H9 (cell line): ENCODE data around the gene SMC4. TPM values are rescaled to one million over a fixed set of nuclear protein-coding genes. Genes with fewer than 3 reads are reported as not detected.

Experiments
- DNase-seq: peaks from one replicate; pipeline ENCODE4 v3.0.0-alpha.2; 2017
- H2AFZ ChIP-seq: one replicate; pipeline ENCODE4 v1.6.1; 2013; ENCODE audit warnings: mild to moderate bottlenecking, low read length, control low read depth, moderate library complexity
- H2AK5ac ChIP-seq: 2 replicates; pipeline ENCODE4 v1.6.1; 2013; ENCODE audit warnings: low read length, control low read depth, mixed read lengths; ENCODE audit not compliant: insufficient read length
- H2BK120ac ChIP-seq: one replicate; pipeline ENCODE4 v1.6.1; 2013; ENCODE audit warnings: low read depth, mild to moderate bottlenecking, low read length, control low read depth, inconsistent platforms; ENCODE audit not compliant: poor library complexity, severe bottlenecking
- H2BK12ac ChIP-seq: 2 replicates; pipeline ENCODE4 v1.6.1; 2013; ENCODE audit warnings: low read length, control low read depth, mixed read lengths, low read depth; ENCODE audit not compliant: insufficient read length
- H2BK15ac ChIP-seq: 2 replicates; pipeline ENCODE4 v1.6.1; 2013; ENCODE audit warnings: low read depth, low read length, control low read depth
- H2BK20ac ChIP-seq: one replicate; pipeline ENCODE4 v1.6.1; 2013; ENCODE audit warnings: low read depth, mild to moderate bottlenecking, low read length, control low read depth, inconsistent platforms; ENCODE audit not compliant: poor library complexity, severe bottlenecking
- H2BK5ac ChIP-seq: 2 replicates; pipeline ENCODE4 v1.6.1; 2013; ENCODE audit warnings: low read length, control low read depth, mixed read lengths; ENCODE audit not compliant: insufficient read length
- H3K14ac ChIP-seq: 2 replicates; pipeline ENCODE4 v1.6.1; 2013; ENCODE audit warnings: low read length, control low read depth; ENCODE audit not compliant: insufficient read depth
- H3K18ac ChIP-seq: 2 replicates; pipeline ENCODE4 v1.6.1; 2013; ENCODE audit warnings: low read depth, mild to moderate bottlenecking, mixed read lengths, low read length, control low read depth; ENCODE audit not compliant: insufficient read length
- H3K23ac ChIP-seq: 2 replicates; pipeline ENCODE4 v1.6.1; 2013; ENCODE audit warnings: low read length, control low read depth, mixed read lengths, low read depth; ENCODE audit not compliant: insufficient read length
- H3K23me2 ChIP-seq: 2 replicates; pipeline ENCODE4 v1.6.1; 2013; ENCODE audit warnings: low read depth, mild to moderate bottlenecking, mixed read lengths, low read length, control low read depth; ENCODE audit not compliant: insufficient read length, poor library complexity, severe bottlenecking
- H3K27ac ChIP-seq: 2 replicates; pipeline ENCODE4 v1.5.1; 2013; ENCODE audit warnings: low read length, control low read depth, mixed read lengths, low read depth; ENCODE audit not compliant: insufficient read length
- H3K27me3 ChIP-seq: 2 replicates; pipeline ENCODE4 v1.6.1; 2013; ENCODE audit warnings: low read length, control low read depth, inconsistent platforms; ENCODE audit not compliant: insufficient read depth
- H3K4ac ChIP-seq: 2 replicates; pipeline ENCODE4 v1.6.1; 2013; ENCODE audit warnings: low read depth, mild to moderate bottlenecking, control low read depth, inconsistent platforms, low read length, moderate library complexity
- H3K4me1 ChIP-seq: 2 replicates; pipeline ENCODE4 v1.6.1; 2013; ENCODE audit warnings: low read length, control low read depth, inconsistent platforms; ENCODE audit not compliant: insufficient read depth
- H3K4me2 ChIP-seq: 2 replicates; pipeline ENCODE4 v1.6.1; 2013; ENCODE audit warnings: low read length, control low read depth, mixed read lengths; ENCODE audit not compliant: insufficient read length, insufficient read depth
- H3K56ac ChIP-seq: 2 replicates; pipeline ENCODE4 v1.6.1; 2013; ENCODE audit warnings: low read depth, mild to moderate bottlenecking, mixed read lengths, low read length, control low read depth; ENCODE audit not compliant: insufficient read length
- H3K79me1 ChIP-seq: 2 replicates; pipeline ENCODE4 v1.6.1; 2013; ENCODE audit warnings: low read depth, mild to moderate bottlenecking, moderate library complexity, low read length, control low read depth, inconsistent platforms; ENCODE audit not compliant: insufficient read depth, poor library complexity, severe bottlenecking
- H3K79me2 ChIP-seq: 2 replicates; pipeline ENCODE4 v1.6.1; 2013; ENCODE audit warnings: low read length, control low read depth, inconsistent platforms; ENCODE audit not compliant: insufficient read depth
- H3K9ac ChIP-seq: 2 replicates; pipeline ENCODE4 v1.6.1; 2013; ENCODE audit warnings: low read length, control low read depth, mixed read lengths; ENCODE audit not compliant: insufficient read length; ENCODE audit errors: extremely low read depth
- H3K9me3 ChIP-seq: one replicate; pipeline ENCODE4 v1.6.1; 2013; ENCODE audit warnings: low read depth, low read length, inconsistent platforms; ENCODE audit not compliant: control insufficient read depth
- H3T11ph ChIP-seq: one replicate; pipeline ENCODE4 v1.6.1; 2013; ENCODE audit warnings: mild to moderate bottlenecking, low read length, control low read depth, inconsistent platforms
- H4K20me1 ChIP-seq: one replicate; pipeline ENCODE4 v1.6.1; 2013; ENCODE audit not compliant: control insufficient read depth, insufficient read length, insufficient read depth
- H4K5ac ChIP-seq: 2 replicates; pipeline ENCODE4 v1.6.1; 2013; ENCODE audit warnings: low read depth, mild to moderate bottlenecking, mixed read lengths, low read length, control low read depth; ENCODE audit not compliant: insufficient read length
- H4K8ac ChIP-seq: replicated peaks from 2 replicates; pipeline ENCODE4 v1.6.1; 2013; ENCODE audit warnings: low read length, control low read depth, mixed read lengths, low read depth; ENCODE audit not compliant: insufficient read length
- H4K91ac ChIP-seq: 2 replicates; pipeline ENCODE4 v1.6.1; 2013; ENCODE audit warnings: low read depth, mild to moderate bottlenecking, moderate library complexity, mixed read lengths, low read length, control low read depth; ENCODE audit not compliant: insufficient read length
- H3K27ac Mint-ChIP-seq, 3 experiments: 2 replicates in 2 of 3; 3 replicates in 1 of 3; pipeline ENCODE4 v1.8.0; 2020 to 2021; ENCODE audit warnings: mixed read lengths in 3 of 3, mild to moderate bottlenecking in 1 of 3, moderate library complexity in 1 of 3
- H3K27me3 Mint-ChIP-seq: 2 replicates; pipeline ENCODE4 v1.8.0; 2021; ENCODE audit warnings: low read depth, mild to moderate bottlenecking, moderate library complexity, mixed read lengths
- H3K36me3 Mint-ChIP-seq, 3 experiments: 2 replicates in 2 of 3; 3 replicates in 1 of 3; pipeline ENCODE4 v1.8.0; 2020 to 2021; ENCODE audit warnings: low read depth in 3 of 3, mixed read lengths in 3 of 3; ENCODE audit not compliant: insufficient read depth in 1 of 3
- H3K4me1 Mint-ChIP-seq, 2 experiments: 2 replicates each; pipeline ENCODE4 v1.8.0; 2020; ENCODE audit warnings: mixed read lengths in 2 of 2
- H3K4me3 Mint-ChIP-seq, 2 experiments: 2 replicates in 1 of 2; 3 replicates in 1 of 2; pipeline ENCODE4 v1.8.0; 2020 to 2021; ENCODE audit warnings: mild to moderate bottlenecking in 2 of 2, mixed read lengths in 2 of 2, moderate library complexity in 1 of 2
- H3K9me3 Mint-ChIP-seq, 2 experiments: 2 replicates in 1 of 2; 3 replicates in 1 of 2; pipeline ENCODE4 v1.8.0; 2020; ENCODE audit warnings: mild to moderate bottlenecking in 2 of 2, mixed read lengths in 2 of 2, moderate library complexity in 1 of 2
- WGBS: extraction: QIAGEN DNeasy Blood & Tissue Kit; methylation state at CpG from one replicate; pipeline ENCODE4 v1.1.7; 2013; ENCODE audit warnings: missing lambda C conversion rate, low lambda C conversion rate, mixed read lengths; ENCODE audit not compliant: insufficient read length; ENCODE audit errors: extremely low coverage; 5-methylcytosine and 5-hydroxymethylcytosine counted together
- total RNA-seq: library from RNA; stranded (reverse); gene quantifications from 2 replicates; pipeline ENCODE4 v1.2.1, GENCODE V29; 2021
- TF ChIP-seq, protein P1 (sequence below): fragments of 200-600 bp; sonication (generic); conservative IDR thresholded peaks from 3 replicates; pipeline ENCODE4 v1.8.0; 2021; ENCODE audit warnings: antibody characterized with exemption, mild to moderate bottlenecking

SMC4 gene
- total RNA-seq, 1 experiment from 2014 or later: 130 TPM

- Histone ChIP-seq H4K91ac (no peak overlapping the region), H3K4me1 (no peaks in the 10 kb centered on the region), H2BK5ac (no peak overlapping the region), H2BK120ac (no peak overlapping the region), H2BK20ac (no peak overlapping the region), H3K79me1 (no peaks in the 10 kb centered on the region), H3K23ac (no peak overlapping the region), H3T11ph (no peak overlapping the region), H3K56ac (no peak overlapping the region), H3K4ac (no peak overlapping the region), H3K79me2 (no peaks in the 10 kb centered on the region), H3K9me3 (peaks cover 7% of the 10 kb centered on the region), H3K18ac (no peak overlapping the region), H4K8ac (no peak overlapping the region), H3K14ac (no peak overlapping the region), H4K5ac (no peak overlapping the region), H3K23me2 (no peaks in the 10 kb centered on the region), H3K27me3 (no peaks in the 10 kb centered on the region), H3K27ac (no peak overlapping the region), H2AFZ (no peak overlapping the region), H2BK12ac (no peak overlapping the region), H2BK15ac (no peak overlapping the region), H4K20me1 (no peaks in the 10 kb centered on the region), H3K9ac (no peak overlapping the region), H2AK5ac (no peak overlapping the region), H3K4me2 (no peak overlapping the region)
- WGBS: no CpG with 5 or more reads among the region's 1 CpG
- Mint-ChIP-seq H3K27ac (no peak overlapping the region), H3K27me3 (peaks cover 12% of the 10 kb centered on the region), H3K9me3 (peaks cover 16 to 24% of the 10 kb centered on the region in 2 experiments), H3K36me3 (peaks cover 7 to 17% (median 14%) of the 10 kb centered on the region in 3 experiments), H3K4me3 (no peak overlapping the region), H3K4me1 (no peaks in the 10 kb centered on the region)
- TF ChIP-seq, protein P1, sequence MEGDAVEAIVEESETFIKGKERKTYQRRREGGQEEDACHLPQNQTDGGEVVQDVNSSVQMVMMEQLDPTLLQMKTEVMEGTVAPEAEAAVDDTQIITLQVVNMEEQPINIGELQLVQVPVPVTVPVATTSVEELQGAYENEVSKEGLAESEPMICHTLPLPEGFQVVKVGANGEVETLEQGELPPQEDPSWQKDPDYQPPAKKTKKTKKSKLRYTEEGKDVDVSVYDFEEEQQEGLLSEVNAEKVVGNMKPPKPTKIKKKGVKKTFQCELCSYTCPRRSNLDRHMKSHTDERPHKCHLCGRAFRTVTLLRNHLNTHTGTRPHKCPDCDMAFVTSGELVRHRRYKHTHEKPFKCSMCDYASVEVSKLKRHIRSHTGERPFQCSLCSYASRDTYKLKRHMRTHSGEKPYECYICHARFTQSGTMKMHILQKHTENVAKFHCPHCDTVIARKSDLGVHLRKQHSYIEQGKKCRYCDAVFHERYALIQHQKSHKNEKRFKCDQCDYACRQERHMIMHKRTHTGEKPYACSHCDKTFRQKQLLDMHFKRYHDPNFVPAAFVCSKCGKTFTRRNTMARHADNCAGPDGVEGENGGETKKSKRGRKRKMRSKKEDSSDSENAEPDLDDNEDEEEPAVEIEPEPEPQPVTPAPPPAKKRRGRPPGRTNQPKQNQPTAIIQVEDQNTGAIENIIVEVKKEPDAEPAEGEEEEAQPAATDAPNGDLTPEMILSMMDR: no peak
- DNase-seq: no peak
These were observed 73.8 kb downstream of the SMC4 start for GRCh38 chr3:160473221-160473620.
